Lower lobe of right lung (tissue), 2 donors: ENCODE results near the gene SLC5A10. TPM values are rescaled to one million over a fixed set of nuclear protein-coding genes. Genes with fewer than 3 reads are reported as not detected.

Experiments
- ATAC-seq, 2 donors: fragments of 200-7000 bp; cut with Tn5 transposase; one replicate each; pipeline ENCODE4 v1.9.1; 2020 to 2022; ENCODE audit warnings: mild to moderate bottlenecking in 2 of 2, moderate library complexity in 2 of 2
- DNase-seq: peaks from one replicate; pipeline ENCODE4 v3.0.0-alpha.2; 2020
- H3K27ac ChIP-seq: fragments of 200-600 bp; one replicate; pipeline ENCODE4 v1.8.0; 2022
- H3K27me3 ChIP-seq: fragments of 200-600 bp; one replicate; pipeline ENCODE4 v1.8.0; 2022; ENCODE audit warnings: low read depth
- H3K36me3 ChIP-seq: fragments of 200-600 bp; one replicate; pipeline ENCODE4 v1.8.0; 2022; ENCODE audit warnings: mild to moderate bottlenecking
- H3K4me1 ChIP-seq: fragments of 200-600 bp; one replicate; pipeline ENCODE4 v1.8.0; 2022
- H3K4me3 ChIP-seq: fragments of 200-600 bp; one replicate; pipeline ENCODE4 v1.8.0; 2022; ENCODE audit warnings: mild to moderate bottlenecking
- H3K9me3 ChIP-seq: fragments of 200-600 bp; one replicate; pipeline ENCODE4 v1.8.0; 2022
- CTCF ChIP-seq: fragments of 200-600 bp; IDR thresholded peaks from one replicate; pipeline ENCODE4 v1.8.0; 2022; ENCODE audit warnings: antibody characterized with exemption, mild to moderate bottlenecking
- intact Hi-C: fragments of 100-400 bp; cut with DNase I; formaldehyde crosslinking; loops from one replicate; pipeline ENCODE4 v1.11.0; 2022
- total RNA-seq: library from RNA; stranded (reverse); fragmentation: NEBNext Ultra II Directional; extraction: Animal tissue kit (Norgen Biotek cat#: 25700); gene quantifications from one replicate; pipeline ENCODE4 v1.2.1, GENCODE V29; 2021
- donor health status: DM: no; HTN: yes; CAD: no; lungs with severe emphysema.

Gene SLC5A10
- total RNA-seq, 1 donor from 2014 or later: not detected

GRCh38 chr17:18970582-18971480 lies 18.9 kb downstream of the SLC5A10 start:
- Histone ChIP-seq H3K27me3 (no peaks in the 10 kb centered on the region), H3K4me3 (no peak overlapping the region), H3K27ac (no peak overlapping the region), H3K36me3 (no peaks in the 10 kb centered on the region), H3K9me3 (no peaks in the 10 kb centered on the region), H3K4me1 (peaks cover 18% of the 10 kb centered on the region)
- intact Hi-C loops: no loop called here
- TF ChIP-seq CTCF: no peak
- ATAC-seq (no peak), DNase-seq (no peak)

DNA sequence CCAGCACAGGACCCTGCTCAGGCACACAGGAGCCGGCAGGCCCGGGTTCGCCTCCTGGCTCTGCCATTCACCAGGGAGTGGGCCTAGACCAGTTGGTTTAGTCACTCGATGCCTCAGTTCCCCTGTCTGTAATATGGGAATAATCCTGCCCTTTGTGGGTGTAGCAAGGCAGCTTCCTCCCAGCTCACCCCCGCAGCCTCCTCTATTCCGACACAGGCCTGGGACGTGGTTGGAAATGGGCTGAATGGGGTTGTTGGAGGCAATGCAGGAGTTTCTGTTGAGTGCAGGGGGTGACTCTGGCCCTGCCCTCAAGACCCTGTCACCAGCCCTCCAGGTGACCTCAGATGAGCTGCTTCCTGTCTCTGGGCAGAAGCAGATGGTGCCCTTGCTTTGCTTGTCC lies 19.8 kb downstream of the SLC5A10 start:
- ATAC-seq (no peak), DNase-seq (no peak)
- Histone ChIP-seq H3K27ac (no peak overlapping the region), H3K4me3 (no peak overlapping the region), H3K9me3 (no peaks in the 10 kb centered on the region), H3K36me3 (no peaks in the 10 kb centered on the region), H3K4me1 (peaks cover 18% of the 10 kb centered on the region), H3K27me3 (no peaks in the 10 kb centered on the region)
- intact Hi-C loops: no loop called here
- TF ChIP-seq CTCF: no peak

GRCh38 chr17:18974407-18975149 lies 22.6 kb downstream of the SLC5A10 start:
- no peak for DNase-seq
- intact Hi-C loops: no loop called here
- Histone ChIP-seq H3K4me1 (peaks cover 2% of the 10 kb centered on the region), H3K27me3 (no peaks in the 10 kb centered on the region), H3K9me3 (no peaks in the 10 kb centered on the region), H3K27ac (no peak overlapping the region), H3K36me3 (peaks cover 18% of the 10 kb centered on the region), H3K4me3 (no peak overlapping the region)
- ATAC-seq: no peak
- TF ChIP-seq CTCF: no peak

DNA sequence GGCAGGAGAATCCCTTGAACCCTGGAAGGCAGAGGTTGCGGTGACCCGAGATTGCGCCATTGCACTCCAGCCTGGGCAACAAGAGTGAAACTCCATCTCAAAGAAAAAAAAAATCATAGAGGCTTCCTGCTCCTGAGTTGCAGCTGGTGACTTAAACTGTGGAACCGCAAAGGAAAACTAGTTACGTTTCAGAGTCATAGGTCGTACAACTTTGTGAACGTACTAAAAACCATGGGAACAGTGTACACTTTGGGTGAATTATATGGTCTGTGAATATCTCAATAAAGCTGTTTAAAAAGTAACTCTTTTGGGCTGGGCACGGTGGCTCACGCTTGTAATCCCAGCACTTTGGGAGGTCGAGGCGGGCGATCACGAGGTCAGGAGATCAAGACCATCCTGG lies 23.6 kb downstream of the SLC5A10 start:
- DNase-seq (no peak), ATAC-seq (no peak)
- no peak overlapping the region for H3K27ac ChIP-seq
- H3K4me1 ChIP-seq: no peaks in the 10 kb centered on the region
- no peak overlapping the region for H3K4me3 ChIP-seq
- no peak for TF ChIP-seq CTCF
- no peaks in the 10 kb centered on the region for H3K9me3 ChIP-seq
- peaks cover 18% of the 10 kb centered on the region for H3K36me3 ChIP-seq
- H3K27me3 ChIP-seq: no peaks in the 10 kb centered on the region
- intact Hi-C loops: no loop called here

DNA sequence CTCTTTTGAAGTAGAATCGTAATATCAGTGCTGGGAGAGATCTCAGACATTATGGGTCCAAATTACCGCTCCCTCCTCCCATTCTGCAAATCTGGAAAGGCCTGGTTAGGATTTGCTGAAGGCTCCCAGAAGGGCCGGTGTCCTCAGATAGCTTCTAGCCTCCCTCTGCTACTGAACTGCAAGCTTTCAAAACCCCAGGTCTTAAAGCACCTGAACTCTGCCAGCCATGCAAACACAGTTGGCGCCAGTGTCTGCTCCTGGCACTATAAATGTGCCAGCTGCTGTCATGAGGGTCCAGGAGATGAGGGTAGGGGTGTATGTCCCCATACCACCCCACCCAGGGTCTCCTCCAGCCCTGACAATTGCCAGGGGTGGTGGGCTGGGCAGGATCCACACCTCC lies 24.2 kb downstream of the SLC5A10 start:
- Histone ChIP-seq H3K4me1 (no peaks in the 10 kb centered on the region), H3K36me3 (peaks cover 18% of the 10 kb centered on the region), H3K27me3 (no peaks in the 10 kb centered on the region), H3K4me3 (no peak overlapping the region), H3K9me3 (no peaks in the 10 kb centered on the region), H3K27ac (no peak overlapping the region)
- intact Hi-C loops: no loop called here
- ATAC-seq (no peak), DNase-seq (no peak)
- no peak for TF ChIP-seq CTCF
